K562 (cell line): ENCODE measurements around the gene ZFYVE21. TPM values are rescaled to one million over a fixed set of nuclear protein-coding genes. Genes with fewer than 3 reads are reported as not detected.

ENCODE experiments used
- ARID1B ChIP-seq: fragments of 450-650 bp; IDR thresholded peaks from 2 replicates; pipeline ENCODE4 v1.6.1; 2016; ENCODE audit warnings: antibody characterized with exemption, mild to moderate bottlenecking, inconsistent platforms
- ATF1 ChIP-seq, 2 experiments: fragments of 450-650 bp in 1 of 2; IDR thresholded peaks; 2 replicates each; pipeline ENCODE4 v1.6.1; 2016; ENCODE audit warnings: missing compliant biosample characterization in 1 of 2, missing genetic modification characterization in 1 of 2
- BACH1 ChIP-seq: fragments of 200-800 bp; sonication (Bioruptor generic); IDR thresholded peaks from 2 replicates; pipeline ENCODE4 v1.6.1; 2016; ENCODE audit warnings: missing genetic modification characterization, missing compliant biosample characterization
- BCOR ChIP-seq: fragments of 450-650 bp; IDR thresholded peaks from 2 replicates; pipeline ENCODE4 v1.6.1; 2016
- CBFA2T3 ChIP-seq: fragments of 450-650 bp; IDR thresholded peaks from 2 replicates; pipeline ENCODE4 v1.6.1; 2017
- CUX1 ChIP-seq: fragments of 200-800 bp; sonication (Bioruptor generic); IDR thresholded peaks from 2 replicates; pipeline ENCODE4 v1.6.1; 2016; ENCODE audit warnings: missing genetic modification characterization, missing compliant biosample characterization
- CXXC5 ChIP-seq: fragments of 250-450 bp; sonication (Bioruptor Pico); IDR thresholded peaks from 2 replicates; pipeline ENCODE4 v1.8.0; 2022; ENCODE audit warnings: inconsistent platforms, mild to moderate bottlenecking, moderate library complexity
- EP300 ChIP-seq: IDR thresholded peaks from 2 replicates; pipeline ENCODE4 v1.6.1; 2012; ENCODE audit warnings: low read length, improper control_type of control experiment
- KDM1A ChIP-seq, 2 experiments: fragments of 450-650 bp; IDR thresholded peaks; 2 replicates each; pipeline ENCODE4 v1.6.1; 2016; ENCODE audit warnings: mild to moderate bottlenecking in 2 of 2
- POLR2AphosphoS5 ChIP-seq: IDR thresholded peaks from 2 replicates; pipeline ENCODE4 v1.6.1; 2011; ENCODE audit warnings: mild to moderate bottlenecking, low read depth, low read length, moderate library complexity; ENCODE audit not compliant: control insufficient read depth, insufficient read depth
- TAL1 ChIP-seq: fragments of 450-650 bp; IDR thresholded peaks from 2 replicates; pipeline ENCODE4 v1.6.1; 2016; ENCODE audit warnings: mild to moderate bottlenecking
- XRCC4 ChIP-seq: IDR thresholded peaks from one replicate; pipeline ENCODE4 v1.6.1; 2011; ENCODE audit not compliant: insufficient read depth, insufficient read length; ENCODE audit errors: extremely low read depth
- YY1 ChIP-seq, 3 experiments: IDR thresholded peaks; 2 replicates each; pipeline ENCODE4 v1.6.1; 2011; ENCODE audit warnings: low read length in 2 of 3, mild to moderate bottlenecking in 2 of 3, moderate library complexity in 2 of 3, borderline replicate concordance in 1 of 3, control low read depth in 1 of 3, low read depth in 1 of 3; ENCODE audit not compliant: insufficient read depth in 3 of 3, insufficient replicate concordance in 2 of 3, control insufficient read depth in 1 of 3, insufficient read length in 1 of 3; ENCODE audit errors: extremely low read depth in 1 of 3
- ZBTB11 ChIP-seq, 3 experiments: fragments of 200-800 bp in 1 of 3; fragments of 250-450 bp in 1 of 3; fragments of 450-650 bp in 1 of 3; sonication (Bioruptor Pico) in 1 of 3; sonication (Bioruptor generic) in 1 of 3; formaldehyde crosslinking in 1 of 3; IDR thresholded peaks; 2 replicates each; pipeline versions ENCODE4 v1.6.1 to v1.8.0; 2016 to 2022; ENCODE audit warnings: mild to moderate bottlenecking in 2 of 3, missing genetic modification characterization in 2 of 3, missing compliant biosample characterization in 1 of 3, moderate library complexity in 1 of 3
- ZNF324 ChIP-seq: fragments of 250-450 bp; sonication (Bioruptor Pico); IDR thresholded peaks from 2 replicates; pipeline ENCODE4 v1.4.0; 2020; ENCODE audit warnings: mild to moderate bottlenecking
- polyA plus RNA-seq, 8 experiments: library from polyadenylated mRNA; depleted of rRNA in 4 of 8; stranded (reverse) in 5 of 8; unstranded in 3 of 8; fragments of >200 nt; fragmentation: Nextera tagmentation in 2 of 8; fragmentation: Illumina TruSeq in 1 of 8; extraction: Ambion mirVana in 2 of 8; extraction: Trizol in 1 of 8; gene quantifications; 2 replicates each; pipeline versions ENCODE4 v1.2.1 to v1.2.3, GENCODE V29; 2011 to 2014; ENCODE audit warnings: inconsistent platforms in 1 of 8, missing spikeins in 1 of 8
- total RNA-seq, 7 experiments: library from RNA; depleted of rRNA in 6 of 7; stranded (reverse); fragments of >200 nt in 6 of 7; fragmentation: Illumina TruSeq in 2 of 7; extraction: Trizol in 2 of 7; gene quantifications; 2 replicates each; pipeline versions ENCODE4 v1.2.1 to v1.2.3, GENCODE V29; 2011 to 2021; ENCODE audit warnings: low replicate concordance in 1 of 7
- TF ChIP-seq, protein P1 (sequence below): fragments of 450-650 bp; IDR thresholded peaks from 2 replicates; pipeline ENCODE4 v1.6.1; 2016; ENCODE audit warnings: borderline replicate concordance

Gene ZFYVE21
- total and polyA plus RNA-seq, 9 of the 15 experiments (the other 6 are each of a cell fraction or from before 2014, with no cell fraction given), result 0.90 to 23.1 (median 15.6) TPM

DNA sequence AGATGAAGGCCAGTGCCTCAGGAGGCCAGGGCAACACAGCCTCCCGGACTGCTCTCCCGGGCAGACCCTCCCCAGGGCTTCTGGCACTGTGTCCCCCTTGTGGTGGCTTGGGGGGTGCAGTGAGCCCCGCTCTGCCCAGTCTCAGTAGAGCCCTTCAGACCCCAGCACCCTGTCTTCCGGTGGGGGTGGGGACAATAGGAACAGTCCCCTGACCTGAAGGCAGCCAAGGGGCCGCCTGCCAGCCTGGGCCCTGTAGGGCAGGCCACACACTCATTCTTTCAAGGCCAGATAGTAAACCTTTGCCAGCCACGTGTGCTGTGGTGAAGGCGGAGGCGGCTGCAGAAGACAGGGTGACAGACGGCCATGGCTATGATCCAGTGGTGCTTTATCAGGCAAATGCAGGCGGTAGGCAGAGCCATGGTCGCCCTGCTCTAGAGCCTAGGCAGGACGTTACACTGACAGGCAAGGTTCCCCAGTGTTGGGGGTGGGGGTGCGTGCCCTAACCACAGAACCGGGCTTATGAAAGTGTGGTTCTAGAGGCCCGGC is 15.0 kb downstream of the ZFYVE21 start (continued):
- TF ChIP-seq CXXC5, result 0 out of 2 replicates have a peak, but pooled peaks have one; percentile 16
- no peak for TF ChIP-seq BACH1 (tag)
- TF ChIP-seq ZNF324 (CRISPR knock-in tag), result no peak
- TF ChIP-seq ZBTB11 (CRISPR knock-in tag; IDR thresholded peaks at IDR 0.05), result no peak
- no peak for TF ChIP-seq ATF1 (CRISPR knock-in tag; IDR thresholded peaks at IDR 0.05)
- TF ChIP-seq ATF1 (tag; IDR thresholded peaks at IDR 0.05), result peak; percentile 20; the same call in 1 of the 2 replicates
- peak; percentile 88 for TF ChIP-seq ARID1B
- peak in 2 of 3 experiments; percentile 45 to 61 for TF ChIP-seq YY1 (IDR thresholded peaks at IDR 0.05; ENCODE audit: borderline replicate concordance in 1 of 3, control insufficient read depth in 1 of 3, extremely low read depth in 1 of 3, insufficient read depth in 3 of 3, insufficient read length in 1 of 3, insufficient replicate concordance in 2 of 3, low read depth in 1 of 3, low read length in 2 of 3)
- TF ChIP-seq POLR2AphosphoS5, result peak; percentile 71; the same call in 1 of the 2 replicates
- TF ChIP-seq XRCC4, result no peak
- TF ChIP-seq EP300, result peak; percentile 36; the same call in 1 of the 2 replicates
- TF ChIP-seq TAL1, result peak; percentile 70
- TF ChIP-seq CUX1 (CRISPR knock-in tag), result no peak
- TF ChIP-seq KDM1A (IDR thresholded peaks at IDR 0.05), result 0 out of 4 replicates have a peak, but pooled peaks of 1 of the 2 experiments have one; percentile 12
- TF ChIP-seq, protein P1, sequence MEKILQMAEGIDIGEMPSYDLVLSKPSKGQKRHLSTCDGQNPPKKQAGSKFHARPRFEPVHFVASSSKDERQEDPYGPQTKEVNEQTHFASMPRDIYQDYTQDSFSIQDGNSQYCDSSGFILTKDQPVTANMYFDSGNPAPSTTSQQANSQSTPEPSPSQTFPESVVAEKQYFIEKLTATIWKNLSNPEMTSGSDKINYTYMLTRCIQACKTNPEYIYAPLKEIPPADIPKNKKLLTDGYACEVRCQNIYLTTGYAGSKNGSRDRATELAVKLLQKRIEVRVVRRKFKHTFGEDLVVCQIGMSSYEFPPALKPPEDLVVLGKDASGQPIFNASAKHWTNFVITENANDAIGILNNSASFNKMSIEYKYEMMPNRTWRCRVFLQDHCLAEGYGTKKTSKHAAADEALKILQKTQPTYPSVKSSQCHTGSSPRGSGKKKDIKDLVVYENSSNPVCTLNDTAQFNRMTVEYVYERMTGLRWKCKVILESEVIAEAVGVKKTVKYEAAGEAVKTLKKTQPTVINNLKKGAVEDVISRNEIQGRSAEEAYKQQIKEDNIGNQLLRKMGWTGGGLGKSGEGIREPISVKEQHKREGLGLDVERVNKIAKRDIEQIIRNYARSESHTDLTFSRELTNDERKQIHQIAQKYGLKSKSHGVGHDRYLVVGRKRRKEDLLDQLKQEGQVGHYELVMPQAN, result peak; percentile 44; the same call in 1 of the 2 replicates
- TF ChIP-seq CBFA2T3, result peak; percentile 90
- peak; percentile 35; the same call in 1 of the 2 replicates for TF ChIP-seq BCOR
